ENCODE data around the gene PDE4D. TPM values are rescaled to one million over a fixed set of nuclear protein-coding genes. Genes with fewer than 3 reads are reported as not detected.

Gene PDE4D
- total and polyA plus RNA-seq, 9 donors, result 21.1 to 65.9 (median 33.0) TPM

GRCh38 chr5:59777028-59777427, 116.5 kb downstream of the PDE4D start:
- Histone ChIP-seq H3K4me1 (ENCODE audit: control insufficient read depth, insufficient read depth, low read length) (no peaks in the 10 kb centered on the region), H3K27ac (ENCODE audit: low read length) (no peak overlapping the region), H3K9me3 (replicated peaks; ENCODE audit: control insufficient read depth, low read depth, low read length) (no peaks in the 10 kb centered on the region), H3K4me3 (ENCODE audit: low read length) (no peak overlapping the region), H3K27me3 (ENCODE audit: control insufficient read depth, insufficient read depth, low read length) (no peaks in the 10 kb centered on the region), H3K36me3 (ENCODE audit: control insufficient read depth, insufficient read depth, low read length) (no peaks in the 10 kb centered on the region)
- no peak for DNase-seq
- WGBS (ENCODE audit: insufficient coverage), result 37% methylated on average over 3 of the region's 4 CpGs

DNA sequence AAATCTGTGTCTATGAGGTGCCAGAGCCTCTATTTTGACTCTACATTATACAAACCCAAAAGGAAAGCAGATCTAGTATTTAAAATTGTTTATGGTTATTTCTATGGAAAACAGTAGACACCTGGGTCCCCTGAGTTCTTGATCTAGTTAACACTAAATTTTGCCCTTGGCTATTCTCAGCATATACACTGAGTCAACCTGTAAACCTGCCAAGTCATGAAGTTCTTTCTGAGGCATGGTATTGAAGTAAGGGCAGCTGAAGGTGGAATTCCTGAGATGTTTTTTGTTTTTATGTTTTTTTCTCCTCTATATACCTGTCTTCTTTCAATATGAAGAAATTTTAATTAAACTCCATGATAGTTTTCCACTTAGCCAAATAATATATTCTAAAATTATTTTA, 120.2 kb downstream of the PDE4D start:
- no peaks in the 10 kb centered on the region for H3K4me1 ChIP-seq (ENCODE audit: control insufficient read depth, insufficient read depth, low read length)
- H3K36me3 ChIP-seq (ENCODE audit: control insufficient read depth, insufficient read depth, low read length), result no peaks in the 10 kb centered on the region
- H3K9me3 ChIP-seq (replicated peaks; ENCODE audit: control insufficient read depth, low read depth, low read length), result no peaks in the 10 kb centered on the region
- H3K27me3 ChIP-seq (ENCODE audit: control insufficient read depth, insufficient read depth, low read length), result peaks cover 3% of the 10 kb centered on the region
- no peak for DNase-seq
- H3K4me3 ChIP-seq (ENCODE audit: low read length), result no peak overlapping the region
- no peak overlapping the region for H3K27ac ChIP-seq (ENCODE audit: low read length)

- peaks cover 5% of the 10 kb centered on the region for H3K27me3 ChIP-seq (ENCODE audit: control insufficient read depth, insufficient read depth, low read length)
- no peaks in the 10 kb centered on the region for H3K36me3 ChIP-seq (ENCODE audit: control insufficient read depth, insufficient read depth, low read length)
- no peaks in the 10 kb centered on the region for H3K4me1 ChIP-seq (ENCODE audit: control insufficient read depth, insufficient read depth, low read length)
- no peak overlapping the region for H3K27ac ChIP-seq (ENCODE audit: low read length)
- DNase-seq, result no peak
- H3K9me3 ChIP-seq (replicated peaks; ENCODE audit: control insufficient read depth, low read depth, low read length), result no peaks in the 10 kb centered on the region
- WGBS (ENCODE audit: insufficient coverage), result no CpG with 5 or more reads among the region's 2 CpGs
- no peak overlapping the region for H3K4me3 ChIP-seq (ENCODE audit: low read length)
Measured at GRCh38 chr5:59772757-59773156, 120.8 kb downstream of the PDE4D start.

GRCh38 chr5:59772206-59772605, 121.3 kb downstream of the PDE4D start:
- Histone ChIP-seq H3K9me3 (replicated peaks; ENCODE audit: control insufficient read depth, low read depth, low read length) (no peaks in the 10 kb centered on the region), H3K27ac (ENCODE audit: low read length) (no peak overlapping the region), H3K27me3 (ENCODE audit: control insufficient read depth, insufficient read depth, low read length) (peaks cover 5% of the 10 kb centered on the region), H3K4me1 (ENCODE audit: control insufficient read depth, insufficient read depth, low read length) (no peaks in the 10 kb centered on the region), H3K4me3 (ENCODE audit: low read length) (no peak overlapping the region), H3K36me3 (ENCODE audit: control insufficient read depth, insufficient read depth, low read length) (no peaks in the 10 kb centered on the region)
- no peak for DNase-seq
- WGBS (ENCODE audit: insufficient coverage), result no CpG with 5 or more reads among the region's 2 CpGs

DNA sequence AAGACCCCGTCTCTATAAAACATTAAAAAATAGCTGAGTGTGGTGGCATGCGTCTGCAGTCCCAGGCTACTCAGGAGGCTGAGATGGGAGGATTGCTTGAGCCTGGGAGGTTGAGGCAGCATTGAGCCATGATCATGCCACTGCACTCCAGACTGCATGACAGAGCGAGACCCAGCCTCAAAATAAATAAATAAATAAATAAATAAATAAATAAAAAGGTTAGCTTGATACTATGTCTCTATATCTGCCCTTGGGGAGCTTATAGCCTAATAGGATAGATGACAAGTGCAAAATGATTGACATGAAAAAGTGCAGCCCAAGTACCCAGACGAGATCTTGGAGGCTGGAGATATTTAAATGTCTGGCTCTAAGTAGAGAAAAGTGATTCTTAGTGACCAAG, 122.6 kb downstream of the PDE4D start:
- peaks cover 5% of the 10 kb centered on the region for H3K27me3 ChIP-seq (ENCODE audit: control insufficient read depth, insufficient read depth, low read length)

DNA sequence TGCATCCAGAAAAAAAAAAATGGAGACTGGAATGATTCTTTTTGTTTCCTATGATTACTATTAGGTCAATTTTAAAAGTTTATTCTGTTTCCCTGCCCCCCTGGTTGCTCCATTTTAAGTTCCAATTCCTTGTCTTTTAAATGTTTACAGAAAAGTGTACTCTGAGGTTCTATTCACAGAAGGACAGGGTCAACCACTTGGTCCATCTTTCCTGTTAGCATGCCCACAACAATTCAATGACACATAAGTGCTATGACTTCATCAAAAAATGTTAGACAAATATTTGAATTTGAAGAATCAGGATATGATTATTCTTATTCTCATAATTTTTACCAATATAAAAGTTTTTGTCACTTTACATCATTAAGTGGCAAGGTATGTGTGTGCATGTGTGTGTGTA, 123.7 kb downstream of the PDE4D start:
- H3K27ac ChIP-seq (ENCODE audit: low read length), result no peak overlapping the region
- H3K36me3 ChIP-seq (ENCODE audit: control insufficient read depth, insufficient read depth, low read length), result no peaks in the 10 kb centered on the region
- H3K27me3 ChIP-seq (ENCODE audit: control insufficient read depth, insufficient read depth, low read length), result peaks cover 5% of the 10 kb centered on the region
- DNase-seq, result no peak
- H3K4me3 ChIP-seq (ENCODE audit: low read length), result no peak overlapping the region
- peaks cover 4% of the 10 kb centered on the region for H3K4me1 ChIP-seq (ENCODE audit: control insufficient read depth, insufficient read depth, low read length)
- no peaks in the 10 kb centered on the region for H3K9me3 ChIP-seq (replicated peaks; ENCODE audit: control insufficient read depth, low read depth, low read length)

More for the DNA sequence above, 122.6 kb downstream of the PDE4D start:
- 100% methylated on average over 1 of the region's 4 CpGs for WGBS (ENCODE audit: insufficient coverage)
- H3K4me3 ChIP-seq (ENCODE audit: low read length), result no peak overlapping the region
- H3K4me1 ChIP-seq (ENCODE audit: control insufficient read depth, insufficient read depth, low read length), result peaks cover 4% of the 10 kb centered on the region
- no peak overlapping the region for H3K27ac ChIP-seq (ENCODE audit: low read length)
- no peaks in the 10 kb centered on the region for H3K9me3 ChIP-seq (replicated peaks; ENCODE audit: control insufficient read depth, low read depth, low read length)
- H3K36me3 ChIP-seq (ENCODE audit: control insufficient read depth, insufficient read depth, low read length), result no peaks in the 10 kb centered on the region
- DNase-seq, result no peak

DNA sequence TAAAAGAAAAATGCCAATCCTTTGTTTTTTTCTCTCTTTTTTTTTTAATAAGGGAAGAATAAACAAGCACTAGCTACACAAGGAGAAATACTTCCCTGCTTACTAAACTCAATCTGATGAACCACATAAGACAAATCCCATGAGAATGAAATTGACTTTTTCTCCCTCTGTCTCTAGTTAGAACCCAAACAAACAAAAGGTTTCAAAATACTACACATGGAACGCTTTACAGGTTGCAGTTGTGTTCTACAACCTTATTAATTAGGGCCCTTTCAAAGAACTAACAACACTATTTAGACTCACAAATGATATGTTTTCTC, 124.5 kb downstream of the PDE4D start:
- Histone ChIP-seq H3K27ac (ENCODE audit: low read length) (peak overlapping the region; percentile 93), H3K27me3 (ENCODE audit: control insufficient read depth, insufficient read depth, low read length) (peaks cover 5% of the 10 kb centered on the region)
- no CpG with 5 or more reads among the region's 1 CpG for WGBS (ENCODE audit: insufficient coverage)

GRCh38 chr5:59768152-59769040, 125.1 kb downstream of the PDE4D start:
- H3K27me3 ChIP-seq (ENCODE audit: control insufficient read depth, insufficient read depth, low read length), result peaks cover 5% of the 10 kb centered on the region
- peak overlapping the region; percentile 75 for H3K4me3 ChIP-seq (ENCODE audit: low read length)
- DNase-seq, result peak; percentile 97
- H3K9me3 ChIP-seq (replicated peaks; ENCODE audit: control insufficient read depth, low read depth, low read length), result no peaks in the 10 kb centered on the region
- H3K4me1 ChIP-seq (ENCODE audit: control insufficient read depth, insufficient read depth, low read length), result peaks cover 4% of the 10 kb centered on the region
- H3K36me3 ChIP-seq (ENCODE audit: control insufficient read depth, insufficient read depth, low read length), result no peaks in the 10 kb centered on the region
- H3K27ac ChIP-seq (ENCODE audit: low read length), result peak overlapping the region; percentile 93
- WGBS (ENCODE audit: insufficient coverage), result 0% methylated on average over 24 of the region's 40 CpGs

More for the DNA sequence above, 124.5 kb downstream of the PDE4D start:
- no peaks in the 10 kb centered on the region for H3K9me3 ChIP-seq (replicated peaks; ENCODE audit: control insufficient read depth, low read depth, low read length)
- peaks cover 4% of the 10 kb centered on the region for H3K4me1 ChIP-seq (ENCODE audit: control insufficient read depth, insufficient read depth, low read length)
- H3K4me3 ChIP-seq (ENCODE audit: low read length), result peak overlapping the region; percentile 75
- H3K36me3 ChIP-seq (ENCODE audit: control insufficient read depth, insufficient read depth, low read length), result no peaks in the 10 kb centered on the region
- no peak for DNase-seq

GRCh38 chr5:59767681-59768151, 125.8 kb downstream of the PDE4D start:
- Histone ChIP-seq H3K36me3 (ENCODE audit: control insufficient read depth, insufficient read depth, low read length) (no peaks in the 10 kb centered on the region), H3K4me1 (ENCODE audit: control insufficient read depth, insufficient read depth, low read length) (peaks cover 4% of the 10 kb centered on the region), H3K27ac (ENCODE audit: low read length) (peak overlapping the region; percentile 93), H3K4me3 (ENCODE audit: low read length) (peak overlapping the region; percentile 75), H3K9me3 (replicated peaks; ENCODE audit: control insufficient read depth, low read depth, low read length) (no peaks in the 10 kb centered on the region), H3K27me3 (ENCODE audit: control insufficient read depth, insufficient read depth, low read length) (peaks cover 5% of the 10 kb centered on the region)
- peak; percentile 53 for DNase-seq
- no CpG with 5 or more reads among the region's 4 CpGs for WGBS (ENCODE audit: insufficient coverage)

GRCh38 chr5:59767211-59767605, 126.3 kb downstream of the PDE4D start:
- DNase-seq, result peak; percentile 36
- H3K4me1 ChIP-seq (ENCODE audit: control insufficient read depth, insufficient read depth, low read length), result peaks cover 4% of the 10 kb centered on the region
- H3K27me3 ChIP-seq (ENCODE audit: control insufficient read depth, insufficient read depth, low read length), result peaks cover 5% of the 10 kb centered on the region
- H3K4me3 ChIP-seq (ENCODE audit: low read length), result peak overlapping the region; percentile 75
- no peaks in the 10 kb centered on the region for H3K36me3 ChIP-seq (ENCODE audit: control insufficient read depth, insufficient read depth, low read length)
- peak overlapping the region; percentile 93 for H3K27ac ChIP-seq (ENCODE audit: low read length)
- H3K9me3 ChIP-seq (replicated peaks; ENCODE audit: control insufficient read depth, low read depth, low read length), result no peaks in the 10 kb centered on the region
